Measurements from ENCODE around the gene GNAZ.

GNAZ gene

GRCh38 chr22:23098718-23099530 lies 28.6 kb downstream of the GNAZ start:
- no peak for FAIRE-seq

GRCh38 chr22:23099531-23099804 lies 29.1 kb downstream of the GNAZ start:
- DNase-seq (ENCODE audit: insufficient read length, low spot score) (no peak), FAIRE-seq (no peak)
- no peak for TF ChIP-seq CTCF (IDR thresholded peaks at IDR 0.05; ENCODE audit: insufficient read depth, missing control alignments)

More at GRCh38 chr22:23098718-23099530, 28.6 kb downstream of the GNAZ start:
- TF ChIP-seq CTCF (IDR thresholded peaks at IDR 0.05; ENCODE audit: insufficient read depth, missing control alignments): no peak
- DNase-seq (ENCODE audit: insufficient read length, low spot score): no peak

GRCh38 chr22:23100124-23100801 lies 29.9 kb downstream of the GNAZ start:
- DNase-seq (ENCODE audit: insufficient read length, low spot score): no peak
- FAIRE-seq: no peak
- TF ChIP-seq CTCF (IDR thresholded peaks at IDR 0.05; ENCODE audit: insufficient read depth, missing control alignments): no peak

GRCh38 chr22:23101524-23101923 lies 31.2 kb downstream of the GNAZ start:
- DNase-seq (ENCODE audit: insufficient read length, low spot score): no peak
- FAIRE-seq: no peak
- no peak for TF ChIP-seq CTCF (IDR thresholded peaks at IDR 0.05; ENCODE audit: insufficient read depth, missing control alignments)

- no peak for TF ChIP-seq CTCF (IDR thresholded peaks at IDR 0.05; ENCODE audit: insufficient read depth, missing control alignments)
- DNase-seq (ENCODE audit: insufficient read length, low spot score) (no peak), FAIRE-seq (no peak)
Measured at GRCh38 chr22:23102002-23102655, 31.8 kb downstream of the GNAZ start.

- DNase-seq (ENCODE audit: insufficient read length, low spot score): no peak
- TF ChIP-seq CTCF (IDR thresholded peaks at IDR 0.05; ENCODE audit: insufficient read depth, missing control alignments): no peak
- FAIRE-seq: no peak
Measured at GRCh38 chr22:23102776-23103175, 32.5 kb downstream of the GNAZ start.
